H1 (cell line): ENCODE data around the gene NCLN. TPM values are rescaled to one million over a fixed set of nuclear protein-coding genes. Genes with fewer than 3 reads are reported as not detected.

Source experiments
- CTCF ChIA-PET: fragments of 300-600 bp; sonication (Branson Sonifier 250); formaldehyde crosslinking; loops from one replicate; lab custom pipeline; 2021; ENCODE audit not compliant: partially characterized antibody; lab: Charles Lee
- POLR2A ChIA-PET: fragments of 300-600 bp; sonication (Branson Sonifier 250); formaldehyde crosslinking; loops from one replicate; lab custom pipeline; 2021; ENCODE audit warnings: inconsistent platforms; ENCODE audit not compliant: partially characterized antibody; lab: Charles Lee
- DNase-seq, 2 experiments: peaks; one replicate each; pipeline versions ENCODE4 v3.0.0 to v3.0.0-alpha.2; 2010 to 2022; ENCODE audit warnings: low spot score in 2 of 2, low read depth in 1 of 2, mixed read lengths in 1 of 2
- FAIRE-seq: peaks from 2 replicates; lab custom pipeline; 2011; peaks lifted over from hg19 to GRCh38; lab: Jason Lieb, UNC
- H2AFZ ChIP-seq: 2 replicates; pipeline ENCODE4 v1.8.1; 2012; ENCODE audit warnings: low read length, inconsistent platforms
- H2AK5ac ChIP-seq: 2 replicates; pipeline ENCODE4 v1.6.1; 2013; ENCODE audit warnings: low read depth, low read length
- H2BK120ac ChIP-seq: replicated peaks from 2 replicates; pipeline ENCODE3; 2013; ENCODE audit warnings: low read depth, low read length, inconsistent platforms
- H2BK12ac ChIP-seq: 2 replicates; pipeline ENCODE4 v1.6.1; 2013; ENCODE audit warnings: low read depth, low read length
- H2BK15ac ChIP-seq: 2 replicates; pipeline ENCODE4 v1.6.1; 2013; ENCODE audit warnings: low read length
- H2BK20ac ChIP-seq: 2 replicates; pipeline ENCODE4 v1.6.1; 2013; ENCODE audit warnings: low read length
- H2BK5ac ChIP-seq: 2 replicates; pipeline ENCODE4 v1.6.1; 2013; ENCODE audit warnings: low read depth, low read length
- H3K14ac ChIP-seq: 2 replicates; pipeline ENCODE4 v1.6.1; 2013; ENCODE audit warnings: inconsistent platforms; ENCODE audit not compliant: insufficient read length
- H3K18ac ChIP-seq: 2 replicates; pipeline ENCODE4 v1.6.1; 2013; ENCODE audit warnings: low read length; ENCODE audit errors: extremely low read depth
- H3K23ac ChIP-seq: 2 replicates; pipeline ENCODE4 v1.6.1; 2013; ENCODE audit warnings: inconsistent platforms; ENCODE audit not compliant: insufficient read length
- H3K23me2 ChIP-seq: 2 replicates; pipeline ENCODE4 v1.6.1; 2013; ENCODE audit warnings: low read depth, low read length
- H3K27ac ChIP-seq: 2 replicates; pipeline ENCODE4 v1.6.1; 2011; ENCODE audit warnings: low read depth, low read length, inconsistent platforms
- H3K27me3 ChIP-seq, 4 experiments: replicated peaks in 1 of 4; 1 replicate in 1 of 4; 2 replicates in 3 of 4; pipeline versions ENCODE4 v1.6.1 to v1.8.1; 2011 to 2013; ENCODE audit warnings: low read length in 3 of 4, mild to moderate bottlenecking in 3 of 4, inconsistent platforms in 2 of 4, mixed read lengths in 2 of 4, moderate library complexity in 1 of 4; ENCODE audit not compliant: control insufficient read depth in 3 of 4, insufficient read depth in 3 of 4; ENCODE audit errors: extremely low read depth in 1 of 4
- H3K36me3 ChIP-seq, 4 experiments: 2 replicates each; pipeline versions ENCODE4 v1.6.1 to v1.8.1; 2011 to 2013; ENCODE audit warnings: mild to moderate bottlenecking in 4 of 4, low read length in 3 of 4, moderate library complexity in 2 of 4, control low read depth in 1 of 4, inconsistent platforms in 1 of 4; ENCODE audit not compliant: insufficient read depth in 4 of 4, control insufficient read depth in 2 of 4
- H3K4ac ChIP-seq: replicated peaks from 2 replicates; pipeline ENCODE3; 2013; ENCODE audit warnings: low read length, low read depth, mixed read lengths, inconsistent platforms; ENCODE audit not compliant: insufficient read length
- H3K4me1 ChIP-seq, 4 experiments: replicated peaks in 1 of 4; 1 replicate in 1 of 4; 2 replicates in 3 of 4; pipeline versions ENCODE4 v1.6.1 to v1.8.1; 2011 to 2013; ENCODE audit warnings: low read length in 3 of 4, inconsistent platforms in 2 of 4, mixed read lengths in 1 of 4; ENCODE audit not compliant: insufficient read depth in 4 of 4, control insufficient read depth in 3 of 4
- H3K4me2 ChIP-seq, 2 experiments: 2 replicates each; pipeline versions ENCODE4 v1.6.1 to v1.8.1; 2011 to 2013; ENCODE audit warnings: low read depth in 2 of 2, low read length in 2 of 2, control low read depth in 1 of 2, inconsistent platforms in 1 of 2, mild to moderate bottlenecking in 1 of 2; ENCODE audit not compliant: insufficient read depth in 1 of 2
- H3K4me3 ChIP-seq, 4 experiments: fragments of 200-600, 300-600 bp in 1 of 4; sonication (generic), shearing (Covaris generic), sonication (Bioruptor Twin) in 1 of 4; 2 replicates each; pipeline versions ENCODE4 v1.5.1 to v1.8.1; 2011 to 2016; ENCODE audit warnings: low read length in 4 of 4, low read depth in 3 of 4, control low read depth in 2 of 4, inconsistent platforms in 2 of 4, mild to moderate bottlenecking in 2 of 4, mixed read lengths in 1 of 4, moderate library complexity in 1 of 4; ENCODE audit not compliant: insufficient read depth in 2 of 4; ENCODE audit errors: extremely low read depth in 1 of 4
- H3K56ac ChIP-seq: replicated peaks from 2 replicates; pipeline ENCODE3; 2013; ENCODE audit warnings: low read depth, mild to moderate bottlenecking, mixed read lengths, low read length, inconsistent platforms; ENCODE audit not compliant: insufficient read length
- H3K79me1 ChIP-seq: 2 replicates; pipeline ENCODE4 v1.6.1; 2013; ENCODE audit warnings: low read depth, low read length, control low read depth
- H3K79me2 ChIP-seq, 2 experiments: 2 replicates each; pipeline versions ENCODE4 v1.6.1 to v1.8.1; 2012 to 2013; ENCODE audit warnings: low read length in 2 of 2, mild to moderate bottlenecking in 2 of 2, inconsistent platforms in 1 of 2; ENCODE audit not compliant: insufficient read depth in 2 of 2, control insufficient read depth in 1 of 2
- H3K9ac ChIP-seq, 4 experiments: replicated peaks in 1 of 4; 1 replicate in 1 of 4; 2 replicates in 3 of 4; pipeline versions ENCODE4 v1.6.1 to v1.8.1; 2011 to 2013; ENCODE audit warnings: low read depth in 3 of 4, low read length in 3 of 4, control low read depth in 2 of 4, mild to moderate bottlenecking in 2 of 4, moderate library complexity in 2 of 4, inconsistent platforms in 1 of 4; ENCODE audit errors: extremely low read depth in 1 of 4
- H3K9me3 ChIP-seq, 2 experiments: 2 replicates each; pipeline versions ENCODE4 v1.6.1 to v1.8.1; 2012 to 2013; ENCODE audit warnings: mild to moderate bottlenecking in 2 of 2, moderate library complexity in 2 of 2, control low read depth in 1 of 2, inconsistent platforms in 1 of 2, low read depth in 1 of 2, low read length in 1 of 2, mixed read lengths in 1 of 2; ENCODE audit not compliant: insufficient read depth in 2 of 2
- H4K20me1 ChIP-seq, 2 experiments: replicated peaks in 1 of 2; 2 replicates each; pipeline versions ENCODE3 to v1.8.1; 2011 to 2013; ENCODE audit warnings: inconsistent platforms in 2 of 2, low read length in 2 of 2, mild to moderate bottlenecking in 1 of 2; ENCODE audit not compliant: insufficient read depth in 2 of 2, control insufficient read depth in 1 of 2
- H4K5ac ChIP-seq: 2 replicates; pipeline ENCODE4 v1.6.1; 2013; ENCODE audit warnings: low read length, low read depth, mixed read lengths, inconsistent platforms; ENCODE audit not compliant: insufficient read length
- H4K8ac ChIP-seq: 2 replicates; pipeline ENCODE4 v1.8.0; 2013; ENCODE audit warnings: mild to moderate bottlenecking, moderate library complexity, low read length, inconsistent platforms; ENCODE audit not compliant: insufficient read depth; ENCODE audit errors: extremely low read depth
- H4K91ac ChIP-seq: replicated peaks from 2 replicates; pipeline ENCODE3; 2013; ENCODE audit warnings: low read length, mixed read lengths, inconsistent platforms; ENCODE audit not compliant: insufficient read length
- CREB1 ChIP-seq: IDR thresholded peaks from 2 replicates; pipeline ENCODE4 v1.6.1; 2012; ENCODE audit warnings: inconsistent platforms
- GTF2F1 ChIP-seq: IDR thresholded peaks from 2 replicates; pipeline ENCODE4 v1.6.1; 2012; ENCODE audit warnings: low read depth, low read length, improper control_type of control experiment, borderline replicate concordance
- KDM4A ChIP-seq: IDR thresholded peaks from one replicate; pipeline ENCODE4 v1.7.1; 2012; ENCODE audit warnings: low read depth, mild to moderate bottlenecking, moderate library complexity, low read length, inconsistent platforms; ENCODE audit not compliant: severe bottlenecking
- RXRA ChIP-seq: IDR thresholded peaks from 2 replicates; pipeline ENCODE4 v1.6.1; 2011; ENCODE audit warnings: low read depth, mild to moderate bottlenecking, low read length, moderate library complexity; ENCODE audit not compliant: insufficient read depth
- SIX5 ChIP-seq: IDR thresholded peaks from 2 replicates; pipeline ENCODE4 v1.6.1; 2011; ENCODE audit warnings: mild to moderate bottlenecking, low read depth, low read length
- SP2 ChIP-seq: IDR thresholded peaks from 2 replicates; pipeline ENCODE4 v1.6.1; 2012; ENCODE audit warnings: mild to moderate bottlenecking, low read length, inconsistent platforms
- WGBS, 2 experiments: shearing (Covaris generic) in 1 of 2; methylation state at CpG; one replicate each; pipeline versions ENCODE4 v1.1.6 to v1.1.7; 2013 to 2015; ENCODE audit warnings: low lambda C conversion rate in 2 of 2, mixed read lengths in 2 of 2, inconsistent platforms in 1 of 2, low coverage in 1 of 2, missing lambda C conversion rate in 1 of 2; ENCODE audit not compliant: insufficient replicate concordance in 2 of 2, insufficient coverage in 1 of 2, insufficient read length in 1 of 2; ENCODE audit errors: extremely low coverage in 1 of 2, missing lambda C conversion rate in 1 of 2; 5-methylcytosine and 5-hydroxymethylcytosine counted together
- polyA plus RNA-seq, 7 experiments: library from polyadenylated mRNA; depleted of rRNA in 3 of 7; stranded (reverse) in 5 of 7; unstranded in 2 of 7; fragments of >200 nt in 5 of 7; fragments of 200-250 nt in 2 of 7; gene quantifications; 1 replicate in 5 of 7; 2 replicates in 1 of 7; 4 replicates in 1 of 7; pipeline versions ENCODE4 v1.2.1 to v1.2.3, GENCODE V29; 2011 to 2013; ENCODE audit warnings: missing spikeins in 2 of 7, mixed read lengths in 2 of 7
- total RNA-seq: library from RNA; stranded (reverse); fragmentation: NEBNext Ultra II Directional; extraction: Animal tissue kit (Norgen Biotek cat#: 25700); gene quantifications from 2 replicates; pipeline ENCODE4 v1.2.1, GENCODE V29; 2021
- TF ChIP-seq, protein P1 (sequence below): IDR thresholded peaks from 2 replicates; pipeline ENCODE4 v1.6.1; 2012; ENCODE audit warnings: low read length, inconsistent platforms
- TF ChIP-seq, protein P2 (sequence below), 3 experiments: IDR thresholded peaks; 1 replicate in 2 of 3; 2 replicates in 1 of 3; pipeline versions ENCODE4 v1.5.1 to v1.6.1; 2011; ENCODE audit warnings: low read length in 3 of 3, mild to moderate bottlenecking in 3 of 3, inconsistent platforms in 2 of 3, low read depth in 1 of 3, moderate library complexity in 1 of 3; ENCODE audit not compliant: insufficient read depth in 1 of 3; ENCODE audit errors: control extremely low read depth in 1 of 3
- TF ChIP-seq, protein P3 (sequence below): IDR thresholded peaks from 2 replicates; pipeline ENCODE4 v1.6.1; 2012; ENCODE audit warnings: inconsistent platforms

The NCLN gene
- total and polyA plus RNA-seq, 2 of the 8 experiments (the other 6 are each of a cell fraction or from before 2014, with no cell fraction given): 89.2 to 103 TPM

DNA sequence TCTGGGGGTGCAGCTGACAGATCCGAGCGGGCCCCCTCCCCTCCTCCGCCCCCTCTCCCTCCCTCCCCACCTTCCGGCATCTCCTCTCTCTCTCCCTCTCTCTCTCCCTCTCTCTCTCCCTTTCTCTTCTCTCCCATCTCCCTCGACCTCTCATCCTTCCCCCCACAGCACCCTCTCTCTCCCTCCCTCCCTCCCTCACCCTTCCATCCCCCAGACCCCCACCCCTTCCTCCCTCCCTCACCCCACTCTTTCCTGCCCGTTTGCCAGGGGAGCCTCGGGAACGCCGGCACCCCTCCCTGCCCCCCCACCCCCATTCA is 39.4 kb downstream of the NCLN start:
- Histone ChIP-seq H2AK5ac (no peak overlapping the region), H3K79me1 (no peaks in the 10 kb centered on the region), H2BK12ac (no peak overlapping the region), H2BK120ac (no peak overlapping the region), H3K56ac (no peak overlapping the region), H3K27ac (no peak overlapping the region), H2AFZ (no peak overlapping the region), H4K5ac (no peak overlapping the region), H3K14ac (no peak overlapping the region), H4K91ac (no peak overlapping the region), H3K23me2 (peaks cover 7% of the 10 kb centered on the region; the same call in 1 of the 2 replicates), H3K4me3 (peak overlapping the region; percentile 45 to 92 (median 64)), H3K4ac (no peak overlapping the region), H2BK5ac (no peak overlapping the region), H2BK20ac (no peak overlapping the region), H3K27me3 (peaks cover 0 to 3% (median 0%) of the 10 kb centered on the region in 4 experiments; a peak in 1 of 7 replicates), H3K18ac (no peak overlapping the region), H3K9ac (no peak overlapping the region), H3K79me2 (no peaks in the 10 kb centered on the region), H3K23ac (no peak overlapping the region), H3K4me1 (peaks cover 6 to 15% (median 9%) of the 10 kb centered on the region in 4 experiments), H2BK15ac (no peak overlapping the region), H3K4me2 (peak overlapping the region; percentile 43 to 79; a peak in 2 of 4 replicates), H3K36me3 (no peaks in the 10 kb centered on the region), H4K20me1 (peaks cover 5 to 12% of the 10 kb centered on the region in 2 experiments), H3K9me3 (no peaks in the 10 kb centered on the region), H4K8ac (no peak overlapping the region)
- FAIRE-seq (no peak), DNase-seq (no peak)
- ChIA-PET CTCF (interaction anchor here (1.5 kb wide), 1 partner anchor 10 kb away, joined by 4 read pairs; no protein-coding TSS in a partner anchor), POLR2A (interaction anchor here (0.6 to 1.5 kb wide), 3 partner anchors 14 to 89 kb away, joined by 3 to 4 read pairs (median 3); no protein-coding TSS in a partner anchor)
- TF ChIP-seq SIX5 (no peak), KDM4A (peak; percentile 16), GTF2F1 (no peak), RXRA (no peak), CREB1 (no peak), SP2 (no peak)
- TF ChIP-seq, protein P1, sequence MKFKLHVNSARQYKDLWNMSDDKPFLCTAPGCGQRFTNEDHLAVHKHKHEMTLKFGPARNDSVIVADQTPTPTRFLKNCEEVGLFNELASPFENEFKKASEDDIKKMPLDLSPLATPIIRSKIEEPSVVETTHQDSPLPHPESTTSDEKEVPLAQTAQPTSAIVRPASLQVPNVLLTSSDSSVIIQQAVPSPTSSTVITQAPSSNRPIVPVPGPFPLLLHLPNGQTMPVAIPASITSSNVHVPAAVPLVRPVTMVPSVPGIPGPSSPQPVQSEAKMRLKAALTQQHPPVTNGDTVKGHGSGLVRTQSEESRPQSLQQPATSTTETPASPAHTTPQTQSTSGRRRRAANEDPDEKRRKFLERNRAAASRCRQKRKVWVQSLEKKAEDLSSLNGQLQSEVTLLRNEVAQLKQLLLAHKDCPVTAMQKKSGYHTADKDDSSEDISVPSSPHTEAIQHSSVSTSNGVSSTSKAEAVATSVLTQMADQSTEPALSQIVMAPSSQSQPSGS: no peak
- TF ChIP-seq, protein P2, sequence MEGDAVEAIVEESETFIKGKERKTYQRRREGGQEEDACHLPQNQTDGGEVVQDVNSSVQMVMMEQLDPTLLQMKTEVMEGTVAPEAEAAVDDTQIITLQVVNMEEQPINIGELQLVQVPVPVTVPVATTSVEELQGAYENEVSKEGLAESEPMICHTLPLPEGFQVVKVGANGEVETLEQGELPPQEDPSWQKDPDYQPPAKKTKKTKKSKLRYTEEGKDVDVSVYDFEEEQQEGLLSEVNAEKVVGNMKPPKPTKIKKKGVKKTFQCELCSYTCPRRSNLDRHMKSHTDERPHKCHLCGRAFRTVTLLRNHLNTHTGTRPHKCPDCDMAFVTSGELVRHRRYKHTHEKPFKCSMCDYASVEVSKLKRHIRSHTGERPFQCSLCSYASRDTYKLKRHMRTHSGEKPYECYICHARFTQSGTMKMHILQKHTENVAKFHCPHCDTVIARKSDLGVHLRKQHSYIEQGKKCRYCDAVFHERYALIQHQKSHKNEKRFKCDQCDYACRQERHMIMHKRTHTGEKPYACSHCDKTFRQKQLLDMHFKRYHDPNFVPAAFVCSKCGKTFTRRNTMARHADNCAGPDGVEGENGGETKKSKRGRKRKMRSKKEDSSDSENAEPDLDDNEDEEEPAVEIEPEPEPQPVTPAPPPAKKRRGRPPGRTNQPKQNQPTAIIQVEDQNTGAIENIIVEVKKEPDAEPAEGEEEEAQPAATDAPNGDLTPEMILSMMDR (IDR thresholded peaks at IDR 0.05; ENCODE audit: control extremely low read depth in 1 of 3, insufficient read depth in 1 of 3, low read depth in 1 of 3, low read length in 3 of 3): no peak
- TF ChIP-seq, protein P3, sequence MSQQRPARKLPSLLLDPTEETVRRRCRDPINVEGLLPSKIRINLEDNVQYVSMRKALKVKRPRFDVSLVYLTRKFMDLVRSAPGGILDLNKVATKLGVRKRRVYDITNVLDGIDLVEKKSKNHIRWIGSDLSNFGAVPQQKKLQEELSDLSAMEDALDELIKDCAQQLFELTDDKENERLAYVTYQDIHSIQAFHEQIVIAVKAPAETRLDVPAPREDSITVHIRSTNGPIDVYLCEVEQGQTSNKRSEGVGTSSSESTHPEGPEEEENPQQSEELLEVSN: no peak
- no CpG with 5 or more reads among the region's 9 CpGs for WGBS, 2 experiments
